ENCODE results near the gene BRMS1L. TPM values are rescaled to one million over a fixed set of nuclear protein-coding genes. Genes with fewer than 3 reads are reported as not detected.
"Not testable (repeated sequence)": the region's sequence is repeated elsewhere in the genome, so short reads cannot be mapped to it uniquely, and the experiment has no call there.

Gene BRMS1L, protein sequence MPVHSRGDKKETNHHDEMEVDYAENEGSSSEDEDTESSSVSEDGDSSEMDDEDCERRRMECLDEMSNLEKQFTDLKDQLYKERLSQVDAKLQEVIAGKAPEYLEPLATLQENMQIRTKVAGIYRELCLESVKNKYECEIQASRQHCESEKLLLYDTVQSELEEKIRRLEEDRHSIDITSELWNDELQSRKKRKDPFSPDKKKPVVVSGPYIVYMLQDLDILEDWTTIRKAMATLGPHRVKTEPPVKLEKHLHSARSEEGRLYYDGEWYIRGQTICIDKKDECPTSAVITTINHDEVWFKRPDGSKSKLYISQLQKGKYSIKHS
- 10 to 100 TPM in 1 of 2 donors, 1 to 10 TPM in 1; 5.5 to 10.2 TPM for total RNA-seq

DNA sequence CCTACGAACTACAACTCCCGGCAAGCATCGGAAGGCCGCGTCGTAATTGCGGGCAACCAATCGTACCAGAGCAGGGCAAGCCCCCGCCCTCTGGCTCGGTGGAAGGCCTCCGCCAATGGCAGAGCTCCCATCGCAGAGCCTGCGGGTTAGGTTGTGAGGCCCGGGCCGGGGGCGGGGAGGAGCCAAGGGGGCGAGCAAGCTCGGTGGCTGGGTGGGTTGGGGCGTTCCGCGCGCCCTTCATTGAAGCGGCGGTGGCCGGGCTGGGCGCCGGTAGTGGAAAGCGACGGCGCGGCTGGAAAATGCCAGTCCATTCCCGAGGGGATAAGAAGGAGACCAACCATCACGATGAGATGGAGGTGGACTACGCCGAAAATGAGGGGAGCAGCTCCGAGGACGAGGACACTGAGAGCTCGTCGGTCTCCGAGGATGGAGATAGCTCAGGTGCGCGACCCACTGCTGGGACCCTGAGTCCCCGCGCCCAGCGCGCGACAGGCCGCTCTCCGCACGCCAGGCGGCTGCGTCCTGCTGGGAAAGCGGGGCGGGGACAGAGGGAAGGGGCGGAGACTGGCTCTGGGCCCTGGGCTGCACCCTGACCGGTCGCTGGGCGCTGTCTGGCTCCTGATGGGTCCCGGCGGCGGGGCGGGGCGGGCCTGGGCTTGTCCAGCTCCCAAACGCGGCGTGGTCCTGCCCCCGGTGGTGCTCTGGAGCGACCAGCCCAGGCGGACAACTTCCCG, at the start of gene BRMS1L:
TSS of gene BRMS1L (plus strand) at position 121 of the 734 bp plus-strand sequence. CDS start at position 300, 179 bp downstream.
- Histone ChIP-seq H3K27me3 (no peaks in the 10 kb centered on the region), H3K36me3 (peaks cover under 1% of the 10 kb centered on the region), H3K4me1 (peaks cover 0 to 10% of the 10 kb centered on the region in 2 donors), H3K9me3 (no peaks in the 10 kb centered on the region), H3K4me3 (peak within 1 kb of the TSS; percentile 59 to 74), H3K27ac (peak within 1 kb of the TSS; percentile 93 to 98)
- peak; percentile 99 for DNase-seq (ENCODE audit: low spot score)
- TF ChIP-seq, protein P1, sequence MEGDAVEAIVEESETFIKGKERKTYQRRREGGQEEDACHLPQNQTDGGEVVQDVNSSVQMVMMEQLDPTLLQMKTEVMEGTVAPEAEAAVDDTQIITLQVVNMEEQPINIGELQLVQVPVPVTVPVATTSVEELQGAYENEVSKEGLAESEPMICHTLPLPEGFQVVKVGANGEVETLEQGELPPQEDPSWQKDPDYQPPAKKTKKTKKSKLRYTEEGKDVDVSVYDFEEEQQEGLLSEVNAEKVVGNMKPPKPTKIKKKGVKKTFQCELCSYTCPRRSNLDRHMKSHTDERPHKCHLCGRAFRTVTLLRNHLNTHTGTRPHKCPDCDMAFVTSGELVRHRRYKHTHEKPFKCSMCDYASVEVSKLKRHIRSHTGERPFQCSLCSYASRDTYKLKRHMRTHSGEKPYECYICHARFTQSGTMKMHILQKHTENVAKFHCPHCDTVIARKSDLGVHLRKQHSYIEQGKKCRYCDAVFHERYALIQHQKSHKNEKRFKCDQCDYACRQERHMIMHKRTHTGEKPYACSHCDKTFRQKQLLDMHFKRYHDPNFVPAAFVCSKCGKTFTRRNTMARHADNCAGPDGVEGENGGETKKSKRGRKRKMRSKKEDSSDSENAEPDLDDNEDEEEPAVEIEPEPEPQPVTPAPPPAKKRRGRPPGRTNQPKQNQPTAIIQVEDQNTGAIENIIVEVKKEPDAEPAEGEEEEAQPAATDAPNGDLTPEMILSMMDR (IDR thresholded peaks at IDR 0.05), result no peak

DNA sequence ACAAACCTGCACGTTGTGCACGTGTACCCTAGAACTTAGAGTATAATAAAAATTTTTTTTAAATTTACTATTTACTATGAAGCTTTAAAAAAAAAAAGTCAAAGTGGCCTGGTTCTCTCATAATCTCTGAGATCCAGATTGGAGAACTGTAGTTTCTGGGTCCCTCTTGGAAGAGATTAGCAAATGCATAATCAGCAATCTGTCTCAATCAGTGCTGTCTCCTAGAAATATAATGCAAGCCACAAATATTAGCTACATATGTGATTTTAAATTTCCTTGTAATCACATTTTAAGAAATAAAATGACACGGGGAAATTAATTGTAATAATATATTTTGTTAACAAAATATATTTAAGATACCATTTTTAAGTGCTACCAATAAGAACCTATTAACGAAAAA, 49.3 kb upstream of the BRMS1L start:
- H3K36me3 ChIP-seq, result peaks cover 11% of the 10 kb centered on the region
- peaks cover 0 to 20% of the 10 kb centered on the region in 2 donors for H3K9me3 ChIP-seq
- DNase-seq (ENCODE audit: low spot score), result no peak
- no peaks in the 10 kb centered on the region for H3K4me1 ChIP-seq
- H3K27me3 ChIP-seq, result no peaks in the 10 kb centered on the region
- no peak overlapping the region for H3K27ac ChIP-seq
- H3K4me3 ChIP-seq, result no peak overlapping the region
- TF ChIP-seq, protein P1 (IDR thresholded peaks at IDR 0.05), result no peak

DNA sequence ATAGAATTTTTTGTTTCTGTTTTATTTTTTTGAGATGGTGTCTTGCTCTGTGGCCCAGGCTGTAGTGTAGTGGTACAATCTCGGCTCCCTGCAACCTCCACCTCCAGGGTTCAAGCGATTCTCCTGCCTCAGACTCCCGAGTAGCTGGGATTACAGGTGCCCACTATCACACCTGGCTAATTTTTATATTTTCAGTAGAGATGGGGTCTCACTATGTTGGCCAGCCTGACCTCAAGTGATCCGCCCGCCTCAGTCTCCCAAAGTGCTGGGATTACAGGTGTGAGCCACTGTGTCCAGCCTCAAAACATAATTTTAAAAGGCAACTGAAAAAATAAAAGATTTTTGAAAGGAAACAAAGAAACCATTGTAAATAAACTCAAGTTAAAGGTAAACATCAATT, 48.6 kb upstream of the BRMS1L start:
- not testable (repeated sequence) for H3K4me1 ChIP-seq, H3K4me3 ChIP-seq
- peaks cover 11% of the 10 kb centered on the region for H3K36me3 ChIP-seq

DNA sequence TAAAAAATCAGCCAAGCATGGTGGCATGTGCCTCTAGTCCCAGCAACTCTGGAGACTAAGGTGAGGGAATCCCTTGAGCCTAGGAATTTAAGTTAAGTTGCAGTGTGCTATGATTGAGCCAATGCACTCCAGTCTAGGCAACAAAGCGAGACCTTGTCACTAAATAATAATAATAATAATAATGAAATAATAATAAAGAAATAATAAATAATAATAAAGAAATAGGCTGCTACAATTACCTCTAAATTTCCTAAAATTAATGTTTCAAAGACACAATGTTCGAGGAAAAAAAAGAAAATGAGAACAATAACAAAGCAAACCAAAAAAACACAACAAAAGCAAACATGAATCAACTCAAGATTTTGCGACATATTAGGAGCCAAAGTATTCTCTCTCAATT, 46.8 kb upstream of the BRMS1L start:
- TF ChIP-seq, protein P1 (IDR thresholded peaks at IDR 0.05), result no peak
- Histone ChIP-seq H3K27me3 (no peaks in the 10 kb centered on the region), H3K36me3 (peaks cover 11% of the 10 kb centered on the region), H3K4me1 (no peaks in the 10 kb centered on the region), H3K9me3 (peaks cover 0 to 22% of the 10 kb centered on the region in 2 donors), H3K27ac (no peak overlapping the region), H3K4me3 (no peak overlapping the region)
- no peak for DNase-seq (ENCODE audit: low spot score)

More for the DNA sequence above, 48.6 kb upstream of the BRMS1L start:
- H3K27me3 ChIP-seq; DNase-seq (ENCODE audit: low spot score); H3K27ac ChIP-seq: not testable (repeated sequence)
- peaks cover 0 to 22% of the 10 kb centered on the region in 2 donors for H3K9me3 ChIP-seq

DNA sequence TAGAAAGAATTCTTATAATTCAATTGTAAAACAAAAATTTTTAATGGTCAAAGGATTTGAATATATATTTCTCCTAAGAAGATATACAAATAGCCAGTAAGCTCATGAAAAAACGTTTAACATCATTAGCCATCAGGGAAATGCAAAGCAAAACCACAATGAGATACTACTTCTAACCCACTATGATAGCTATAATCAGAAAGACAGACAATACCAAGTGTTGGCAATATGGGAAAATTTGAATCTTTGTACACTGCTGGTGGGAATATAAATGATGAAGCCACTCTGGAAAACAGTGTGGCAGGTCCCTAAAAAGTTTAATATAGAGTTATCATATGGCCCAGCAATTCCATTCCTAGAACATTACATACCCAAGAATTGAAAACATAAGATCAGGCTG, 42.4 kb upstream of the BRMS1L start:
- Histone ChIP-seq H3K36me3 (no peaks in the 10 kb centered on the region), H3K27ac (no peak overlapping the region), H3K9me3 (peaks cover 0 to 22% of the 10 kb centered on the region in 2 donors), H3K27me3 (no peaks in the 10 kb centered on the region), H3K4me1 (no peaks in the 10 kb centered on the region), H3K4me3 (no peak overlapping the region)
- DNase-seq (ENCODE audit: low spot score), result no peak
- TF ChIP-seq, protein P1 (IDR thresholded peaks at IDR 0.05), result no peak

DNA sequence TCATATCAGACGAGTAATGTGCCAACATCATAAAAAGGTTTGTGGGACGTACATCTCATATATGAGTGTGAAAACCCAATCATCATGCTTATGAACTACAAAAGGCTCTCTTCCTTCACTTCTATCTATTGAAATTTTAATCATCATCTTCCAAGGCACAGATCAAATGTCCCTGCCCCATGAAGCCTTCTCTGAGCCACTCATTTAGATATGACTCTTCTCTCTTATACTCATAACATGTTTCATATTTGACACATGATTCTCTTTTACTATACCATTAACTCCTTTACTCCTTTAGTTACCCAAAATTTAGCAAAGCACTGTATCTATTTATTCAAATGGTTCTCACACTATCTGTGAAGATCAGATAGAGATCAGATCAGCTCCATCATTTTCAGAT, 39.3 kb upstream of the BRMS1L start:
- no peak for DNase-seq (ENCODE audit: low spot score)
- Histone ChIP-seq H3K4me3 (no peak overlapping the region), H3K9me3 (peaks cover 0 to 2% of the 10 kb centered on the region in 2 donors), H3K36me3 (no peaks in the 10 kb centered on the region), H3K27me3 (no peaks in the 10 kb centered on the region), H3K4me1 (no peaks in the 10 kb centered on the region), H3K27ac (no peak overlapping the region)
- TF ChIP-seq, protein P1 (IDR thresholded peaks at IDR 0.05), result no peak

Data from right atrium auricular region (tissue), 2 donors.